ENCODE results near the gene NLGN1.

NLGN1 gene

GRCh38 chr3:174116421-174116820, 718.9 kb downstream of the NLGN1 start:
- no peak for DNase-seq

- DNase-seq: no peak
These were observed 723.5 kb downstream of the NLGN1 start for GRCh38 chr3:174120997-174121396.

- no peak for DNase-seq
These were observed 724.9 kb downstream of the NLGN1 start for GRCh38 chr3:174122411-174122810.

DNA sequence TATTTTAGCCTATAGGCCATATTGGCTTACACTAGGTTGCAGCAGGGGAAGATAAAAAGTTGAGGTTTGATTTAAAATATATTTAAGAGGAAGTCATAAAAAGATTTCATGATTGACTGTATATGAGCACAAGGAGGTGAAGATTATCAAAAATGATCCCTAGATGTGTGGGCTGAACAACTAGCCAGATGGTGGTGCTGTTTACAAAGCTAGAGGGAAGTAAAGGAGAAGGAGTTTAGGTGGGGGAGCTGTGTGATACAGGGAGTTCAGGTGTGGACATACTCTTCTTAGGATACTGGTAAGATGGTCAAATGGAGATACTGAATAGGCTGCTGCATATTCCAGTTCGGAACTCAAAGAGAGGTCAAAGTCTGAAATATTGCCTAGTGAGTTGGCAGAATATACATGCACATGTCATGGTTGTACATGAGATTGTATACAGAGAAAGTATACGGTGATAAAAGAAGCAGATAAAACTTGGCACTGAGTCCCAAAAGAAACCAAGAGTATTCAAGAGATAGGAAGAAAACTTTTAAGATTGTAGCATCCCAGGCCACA, 727.8 kb downstream of the NLGN1 start:
- no peak for DNase-seq

DNA sequence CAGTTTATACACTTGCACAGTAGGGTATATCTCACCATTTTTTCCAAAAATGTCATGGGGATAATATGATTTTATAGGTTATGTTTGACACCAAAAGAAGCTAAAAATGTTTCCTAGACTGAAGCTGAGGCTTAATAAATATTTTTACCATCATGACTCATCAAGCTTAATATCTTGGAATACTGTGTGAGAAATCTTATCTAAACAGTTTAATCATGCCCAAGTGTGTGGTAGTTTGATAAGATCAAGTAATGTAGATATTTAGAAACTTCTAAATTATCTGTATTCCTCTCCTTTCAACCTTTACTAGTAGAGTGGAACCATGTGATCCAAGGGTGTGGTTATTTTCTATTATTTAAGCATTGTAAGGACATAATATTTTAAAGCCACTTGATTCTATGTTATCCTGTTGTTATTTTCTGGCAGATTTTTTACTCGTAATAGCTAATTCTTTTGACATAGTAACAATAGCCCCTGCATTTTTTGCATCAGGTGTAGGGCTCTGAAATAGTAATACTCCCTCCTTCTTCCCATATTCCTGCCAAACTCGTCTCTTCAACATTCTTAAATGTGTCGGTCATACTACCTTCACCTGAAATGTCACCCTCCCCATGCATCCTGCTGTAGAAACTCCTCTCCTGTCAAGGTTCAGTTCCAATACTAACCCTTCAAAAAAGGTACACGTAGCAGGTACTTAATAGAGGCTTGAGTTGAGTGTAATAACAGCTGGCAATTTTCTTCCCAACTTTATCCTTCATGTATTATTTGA, 729.6 kb downstream of the NLGN1 start:
- no peak for DNase-seq

GRCh38 chr3:174132006-174132405, 734.5 kb downstream of the NLGN1 start:
- no peak for DNase-seq

- no peak for DNase-seq
These were observed 735.0 kb downstream of the NLGN1 start for GRCh38 chr3:174132421-174133042.

DNA sequence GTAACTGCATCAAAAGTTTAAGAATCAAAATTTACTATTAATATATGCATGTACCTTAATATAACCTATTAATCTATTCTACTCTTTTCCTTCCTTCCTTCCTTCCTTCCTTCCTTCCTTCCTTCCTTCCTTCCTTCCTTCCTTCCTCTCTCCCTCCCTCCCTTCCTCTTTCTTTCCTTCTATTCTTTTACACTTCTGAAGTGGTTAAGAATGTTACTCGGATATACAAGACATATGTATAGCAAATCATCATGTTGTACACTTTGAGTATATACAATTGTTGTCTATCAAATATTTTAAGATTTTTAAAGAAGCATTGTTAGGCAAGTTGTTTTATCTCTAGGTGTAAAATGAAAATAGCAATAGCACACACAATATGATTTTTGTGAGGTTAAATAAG, 748.5 kb downstream of the NLGN1 start:
- no peak for DNase-seq

GRCh38 chr3:174147798-174148197, 750.3 kb downstream of the NLGN1 start:
- DNase-seq: no peak

GRCh38 chr3:174153871-174154270, 756.3 kb downstream of the NLGN1 start:
- DNase-seq: no peak

DNA sequence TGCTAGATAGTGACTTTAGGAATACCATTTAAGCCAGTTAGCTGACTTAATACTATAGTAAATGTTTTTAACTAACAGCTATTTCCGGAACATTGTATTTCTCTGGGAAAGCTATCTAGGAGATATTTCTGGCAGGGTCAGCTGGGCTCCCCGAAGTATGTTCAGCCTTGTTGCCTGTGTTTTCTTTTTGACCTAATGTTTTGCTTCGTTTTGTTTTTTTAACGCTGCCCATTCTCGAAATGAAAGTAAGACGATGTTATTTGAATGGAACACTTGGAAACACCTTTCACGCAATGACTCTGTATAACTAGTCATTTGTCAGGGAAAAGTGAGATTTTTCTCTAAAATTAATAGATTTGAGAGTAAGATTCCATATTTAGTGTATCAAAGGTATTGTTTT, 758.7 kb downstream of the NLGN1 start:
- no peak for DNase-seq

DNA sequence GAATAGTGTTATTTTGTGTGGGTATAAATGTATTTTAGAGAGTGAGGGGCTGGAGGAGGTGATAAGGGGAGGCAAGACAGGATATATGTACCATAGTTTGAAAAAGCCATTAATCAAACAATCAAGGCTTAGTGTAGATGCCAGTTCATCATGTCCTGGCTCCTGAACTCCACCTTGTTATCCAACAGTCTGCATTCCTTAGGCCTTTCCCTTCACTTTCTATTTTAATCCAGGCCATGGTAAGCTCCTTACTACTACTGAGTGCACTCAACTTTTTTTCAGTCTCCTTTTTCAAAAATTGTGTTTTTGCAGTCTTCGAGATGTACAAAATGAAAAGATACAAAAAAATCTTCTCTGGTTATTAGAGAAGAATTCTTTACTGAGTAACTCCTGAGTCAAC, 761.1 kb downstream of the NLGN1 start:
- no peak for DNase-seq

DNA sequence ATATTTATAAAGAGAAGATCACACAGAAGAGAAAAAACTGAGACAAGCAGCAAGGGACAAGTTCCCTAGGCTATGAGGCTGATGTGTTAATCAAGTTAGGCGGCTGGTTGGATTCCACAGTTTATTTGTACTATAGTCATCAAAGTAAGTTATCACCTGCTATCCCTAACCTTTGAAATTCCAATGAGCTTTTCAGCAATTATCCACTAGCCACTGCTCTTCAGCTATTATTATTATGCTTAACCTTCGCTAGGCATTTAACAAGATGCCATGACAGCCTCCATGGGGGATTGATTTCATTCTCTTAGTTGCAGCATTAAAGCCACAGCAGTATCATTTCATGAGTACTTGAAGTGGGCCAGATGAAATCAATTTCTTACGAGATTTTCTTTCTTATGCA, 762.1 kb downstream of the NLGN1 start:
- no peak for DNase-seq

DNA sequence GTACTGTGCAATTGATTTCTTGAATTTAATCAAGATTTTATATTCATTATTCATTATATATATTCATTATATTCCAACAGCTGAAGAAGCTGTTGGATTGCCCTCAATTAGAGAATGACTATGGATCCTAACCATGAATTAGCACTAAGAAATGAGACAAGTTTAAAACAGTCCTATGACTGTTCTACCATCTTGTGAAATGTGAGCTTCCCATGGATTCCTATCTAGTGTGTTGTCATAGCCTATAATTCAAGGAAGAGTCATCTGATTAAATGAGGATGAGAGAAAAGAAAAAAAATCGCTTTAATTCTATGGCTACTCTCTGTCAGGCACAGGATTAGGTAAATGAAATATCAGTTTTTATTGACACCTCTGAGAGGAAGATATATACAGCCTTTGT, 765.0 kb downstream of the NLGN1 start:
- DNase-seq: no peak

- no peak for DNase-seq
These were observed 770.5 kb downstream of the NLGN1 start for GRCh38 chr3:174168026-174168425.

DNA sequence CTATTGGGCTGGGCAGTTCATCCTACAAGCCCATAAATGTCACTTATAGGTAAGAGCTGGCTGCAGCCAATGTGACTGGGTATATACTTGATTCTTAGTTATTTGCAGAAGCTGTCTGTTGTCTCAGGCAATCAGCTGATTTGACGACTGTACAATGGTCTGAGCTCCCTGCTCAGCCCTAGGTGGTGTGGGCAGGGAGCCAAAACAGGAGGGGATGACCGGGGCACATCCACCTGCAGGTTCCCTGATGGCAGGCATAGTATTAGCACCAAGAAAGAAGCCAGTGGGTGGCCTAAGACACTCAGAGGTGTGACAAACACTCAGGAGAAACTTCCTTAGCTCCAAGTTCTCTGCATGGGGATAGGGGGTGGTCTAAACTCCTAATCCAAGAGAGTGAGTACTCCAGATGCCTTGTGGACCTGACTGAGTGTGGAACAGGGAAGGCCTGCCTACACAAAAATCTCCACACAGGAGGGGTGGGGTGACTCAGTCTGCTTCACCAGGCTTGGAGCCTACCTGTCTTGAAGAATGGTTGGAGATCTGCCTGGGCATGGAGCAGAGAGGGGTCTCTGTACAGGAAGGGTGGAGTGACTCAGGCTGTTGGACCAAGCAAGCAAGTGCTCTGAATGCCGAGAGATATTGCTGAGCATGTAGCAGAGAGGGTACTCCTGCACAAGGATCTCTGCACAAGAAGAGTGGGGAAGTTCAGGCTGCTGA, 771.2 kb downstream of the NLGN1 start:
- no peak for DNase-seq

GRCh38 chr3:174169736-174170135, 772.2 kb downstream of the NLGN1 start:
- no peak for DNase-seq

DNA sequence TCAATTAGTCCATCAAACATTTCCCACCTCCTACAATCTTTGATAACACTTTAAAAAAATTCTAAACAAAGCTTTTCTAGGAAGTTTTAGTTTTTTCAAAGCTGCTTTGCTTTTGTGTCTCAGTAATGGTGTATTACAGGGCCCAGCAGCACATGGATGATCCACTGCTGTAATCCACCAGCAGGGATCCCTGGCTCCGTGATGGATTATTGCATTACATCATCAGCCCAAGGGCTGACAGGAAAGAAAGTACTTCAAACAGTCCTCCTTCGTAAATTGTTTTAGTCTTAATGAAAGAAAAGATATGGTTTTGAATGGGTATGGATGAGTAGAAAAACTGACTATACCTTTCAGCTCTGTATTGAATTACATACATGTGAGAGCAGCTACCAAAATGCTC, 772.7 kb downstream of the NLGN1 start:
- no peak for DNase-seq

GRCh38 chr3:174186377-174186989, 788.9 kb downstream of the NLGN1 start:
- no peak for DNase-seq

DNA sequence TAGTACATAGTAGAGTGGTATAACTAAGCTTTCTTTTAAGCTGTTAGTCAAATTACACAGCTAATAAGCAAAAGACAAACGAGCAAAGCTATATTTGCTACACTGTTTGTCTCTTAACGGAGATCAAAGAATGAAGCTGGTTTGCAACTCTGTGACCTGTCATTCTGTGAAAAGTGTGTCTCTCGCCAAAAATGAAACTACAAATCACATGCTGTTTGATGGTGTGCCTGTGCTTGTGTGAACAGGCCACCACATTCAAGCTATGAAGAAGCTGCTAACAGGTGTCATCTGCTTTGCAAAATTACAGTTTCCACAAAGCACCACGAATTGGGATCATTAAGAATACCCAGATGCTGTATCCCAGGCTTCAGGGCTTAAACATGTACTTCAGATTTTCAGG, 793.8 kb downstream of the NLGN1 start:
- no peak for DNase-seq

DNA sequence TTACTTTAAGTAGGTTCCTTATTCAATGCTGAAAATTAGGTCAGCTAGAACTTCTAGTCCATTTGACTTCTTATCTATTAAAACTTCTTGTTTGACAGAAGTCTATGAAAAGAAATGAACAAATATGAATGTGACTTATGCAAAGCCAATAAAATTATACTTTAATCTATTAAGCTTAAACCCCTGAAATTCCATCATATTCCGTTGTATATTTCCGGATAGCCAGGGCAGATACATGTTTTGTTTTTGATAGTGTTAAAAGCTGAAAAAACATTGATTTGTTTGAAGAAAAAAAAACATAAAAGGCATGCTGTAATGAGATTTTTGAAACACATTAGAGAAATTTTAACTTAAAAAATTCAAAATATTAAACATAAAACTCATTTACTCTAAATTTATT, 794.4 kb downstream of the NLGN1 start:
- DNase-seq: no peak

GRCh38 chr3:174192471-174192870, 794.9 kb downstream of the NLGN1 start:
- DNase-seq: no peak

- no peak for DNase-seq
These were observed 796.1 kb downstream of the NLGN1 start for GRCh38 chr3:174193604-174194003.

Measured in activated naive CD4-positive, alpha-beta T cell treated with anti-CD3 and anti-CD28 coated beads, Interleukin-2, amount 50 U/mL, for 16 hours (primary cell).